ENCODE results near the gene MEFV.
"Not testable (repeated sequence)": the region's sequence is repeated elsewhere in the genome, so short reads cannot be mapped to it uniquely, and the experiment has no call there.

Gene MEFV

GRCh38 chr16:3215601-3216262 lies 40.7 kb downstream of the MEFV start:
- DNase-seq (ENCODE audit: low read depth, low spot score) = no peak

DNA sequence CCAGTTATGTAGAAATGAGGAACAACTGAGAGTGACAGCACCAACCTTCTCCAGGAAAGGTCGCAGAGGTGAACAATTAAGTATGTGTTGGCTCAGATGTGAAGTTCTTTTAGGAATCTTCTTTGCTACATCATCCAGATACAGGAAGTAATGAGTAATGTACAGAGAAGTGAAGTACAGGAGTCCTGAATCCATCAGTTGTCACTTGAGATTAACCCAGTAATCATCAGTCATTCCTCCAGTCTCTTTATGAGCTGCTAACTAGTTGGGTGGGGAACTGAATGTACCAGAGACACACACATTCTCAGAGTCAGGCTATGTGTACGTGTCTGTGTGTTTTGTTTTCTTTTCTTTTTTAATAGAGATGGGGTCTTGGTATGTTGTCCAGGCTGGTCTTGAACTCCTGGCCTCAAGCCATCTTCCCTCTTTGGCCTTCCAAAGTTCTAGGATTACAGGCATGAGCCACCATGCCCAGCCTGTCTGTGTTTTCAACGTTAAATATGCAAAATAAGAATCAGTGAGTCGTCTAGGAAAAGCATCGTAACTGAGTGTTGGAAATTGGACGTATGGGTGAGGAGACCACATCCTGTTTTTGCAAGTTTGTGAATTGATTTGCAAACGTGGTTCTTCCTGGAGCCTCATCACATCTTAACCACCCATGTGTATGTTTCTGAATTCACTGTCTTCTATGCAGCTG lies 41.4 kb downstream of the MEFV start:
- no peak for DNase-seq (ENCODE audit: low read depth, low spot score)

DNA sequence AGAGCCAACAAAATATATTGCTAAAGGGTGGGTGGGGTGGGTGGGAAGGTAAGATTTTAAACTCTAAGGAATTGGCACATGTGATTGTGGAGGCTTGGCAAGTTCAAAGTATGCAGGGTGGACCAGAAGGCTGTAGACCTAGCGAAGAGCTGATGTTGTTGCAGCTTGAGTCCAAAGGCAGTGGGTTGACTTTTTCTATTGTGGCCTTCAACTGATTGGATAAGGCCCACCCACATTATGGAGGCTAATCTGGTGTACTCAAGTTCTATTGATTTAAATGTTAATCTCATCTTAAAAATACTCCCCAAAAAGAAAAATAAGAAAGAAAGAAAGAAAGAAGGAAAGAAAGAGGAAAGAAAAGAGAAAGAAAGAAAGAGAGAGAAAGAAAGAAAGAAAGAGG lies 43.9 kb downstream of the MEFV start:
- DNase-seq (ENCODE audit: low read depth, low spot score) = no peak

DNA sequence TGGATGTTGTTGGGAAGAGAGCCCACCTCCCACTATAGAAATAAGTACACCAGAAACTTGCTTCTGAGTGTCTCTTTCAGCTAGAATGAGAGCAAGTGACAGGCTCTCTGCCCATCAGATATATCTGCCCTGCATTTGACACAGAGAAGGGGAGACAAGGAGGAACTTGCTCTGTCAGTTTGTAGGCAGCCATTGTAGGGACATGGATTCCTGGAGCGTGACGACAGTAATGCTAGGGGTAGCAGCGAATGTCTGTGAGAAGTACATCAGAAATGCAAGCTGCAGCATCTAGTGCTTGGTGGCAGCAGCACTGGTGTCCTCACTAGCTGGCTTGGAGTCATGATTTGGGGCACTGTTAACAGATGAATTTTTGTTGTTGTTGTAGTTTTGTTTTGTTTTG lies 44.4 kb downstream of the MEFV start:
- no peak for DNase-seq (ENCODE audit: low read depth, low spot score)

DNA sequence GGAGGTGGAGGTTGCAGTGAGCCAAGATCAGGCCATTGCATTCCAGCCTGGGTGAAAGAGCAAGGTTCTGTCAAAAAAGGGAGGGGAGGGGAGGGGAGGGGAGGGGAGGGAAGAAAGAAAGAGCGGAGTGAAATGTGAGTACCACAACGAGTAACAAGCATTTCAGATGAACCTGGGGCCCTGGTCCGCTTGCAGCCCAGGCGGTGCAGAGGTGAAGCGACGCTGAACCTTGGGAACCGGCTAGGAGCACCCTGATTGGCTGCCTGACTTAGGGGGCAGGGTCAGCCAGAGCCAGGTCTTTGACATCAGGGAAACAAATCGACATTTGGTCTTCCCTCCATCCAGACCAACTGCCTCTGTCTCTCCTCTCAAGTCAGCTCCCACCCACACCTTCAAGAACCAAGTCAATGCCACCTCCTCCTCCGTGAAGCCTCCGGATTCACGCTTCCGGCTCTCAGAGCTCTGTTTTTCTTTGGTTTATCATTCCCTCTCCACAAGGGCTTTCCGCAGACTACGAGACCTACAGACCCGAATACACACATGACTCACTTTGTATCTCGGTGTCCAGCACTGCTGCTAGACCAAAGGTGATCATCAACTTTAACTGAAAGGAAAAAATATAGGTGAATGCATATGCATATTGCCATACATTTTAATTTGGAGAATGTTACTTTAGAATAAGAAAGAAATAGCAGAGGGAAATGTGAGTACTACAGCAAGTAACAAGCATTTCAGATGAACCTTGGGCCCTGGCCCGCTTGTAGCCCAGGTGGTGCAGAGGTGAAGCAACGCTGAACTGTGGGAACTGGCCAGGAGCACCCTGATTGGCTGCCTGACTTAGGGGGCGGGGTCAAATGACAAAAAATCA lies 49.1 kb downstream of the MEFV start:
- no peak for DNase-seq (ENCODE audit: low read depth, low spot score)

DNA sequence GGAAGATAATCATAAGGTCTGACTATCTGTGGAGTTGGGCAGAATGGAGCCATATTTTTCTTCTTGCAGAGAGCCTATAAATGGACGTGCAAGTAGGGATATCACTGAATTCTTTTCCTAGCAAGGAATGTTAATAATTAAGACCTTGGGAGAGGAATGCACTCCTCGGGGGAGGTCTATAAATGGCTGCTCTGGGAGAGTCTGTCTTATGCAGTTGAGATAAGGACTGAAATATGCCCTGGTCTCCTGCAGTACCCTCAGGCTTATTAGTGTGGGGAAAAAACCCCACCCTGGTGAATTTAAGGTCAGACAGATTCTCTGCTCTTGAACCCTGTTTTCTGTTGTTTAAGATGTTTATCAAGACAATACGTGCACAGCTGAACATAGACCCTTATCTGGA lies 50.5 kb downstream of the MEFV start:
- not testable (repeated sequence) for DNase-seq (ENCODE audit: low read depth, low spot score)

- no peak for DNase-seq (ENCODE audit: low read depth, low spot score)
Observed at GRCh38 chr16:3202903-3203539, 53.4 kb downstream of the MEFV start.

GRCh38 chr16:3198334-3199072 lies 57.9 kb downstream of the MEFV start:
- DNase-seq (ENCODE audit: low read depth, low spot score) = no peak

- DNase-seq (ENCODE audit: low read depth, low spot score) = not testable (repeated sequence)
Observed at GRCh38 chr16:3197694-3198333, 58.6 kb downstream of the MEFV start.

- no peak for DNase-seq (ENCODE audit: low read depth, low spot score)
Observed at GRCh38 chr16:3195975-3196374, 60.5 kb downstream of the MEFV start.

DNA sequence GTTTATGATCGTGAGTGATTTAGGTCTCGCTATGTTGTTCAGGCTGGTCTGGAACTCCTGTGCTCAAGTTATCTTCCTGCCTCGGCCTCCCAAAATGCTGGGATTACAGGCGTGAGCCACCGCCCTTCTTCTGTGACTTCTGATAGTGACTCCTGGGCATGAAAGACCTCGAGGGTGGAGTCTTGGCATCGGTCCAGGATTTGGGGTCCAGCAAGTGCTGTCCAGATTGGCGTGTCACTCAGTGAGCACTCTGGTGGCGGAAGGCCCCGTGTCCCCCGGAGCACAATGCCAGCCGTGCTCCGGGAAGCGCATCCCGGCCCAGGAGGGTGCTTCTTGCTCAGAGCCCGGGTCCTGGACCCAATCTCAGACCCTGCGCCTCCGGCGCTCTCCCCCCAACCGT lies 61.6 kb downstream of the MEFV start:
- DNase-seq (ENCODE audit: low read depth, low spot score) = no peak

DNA sequence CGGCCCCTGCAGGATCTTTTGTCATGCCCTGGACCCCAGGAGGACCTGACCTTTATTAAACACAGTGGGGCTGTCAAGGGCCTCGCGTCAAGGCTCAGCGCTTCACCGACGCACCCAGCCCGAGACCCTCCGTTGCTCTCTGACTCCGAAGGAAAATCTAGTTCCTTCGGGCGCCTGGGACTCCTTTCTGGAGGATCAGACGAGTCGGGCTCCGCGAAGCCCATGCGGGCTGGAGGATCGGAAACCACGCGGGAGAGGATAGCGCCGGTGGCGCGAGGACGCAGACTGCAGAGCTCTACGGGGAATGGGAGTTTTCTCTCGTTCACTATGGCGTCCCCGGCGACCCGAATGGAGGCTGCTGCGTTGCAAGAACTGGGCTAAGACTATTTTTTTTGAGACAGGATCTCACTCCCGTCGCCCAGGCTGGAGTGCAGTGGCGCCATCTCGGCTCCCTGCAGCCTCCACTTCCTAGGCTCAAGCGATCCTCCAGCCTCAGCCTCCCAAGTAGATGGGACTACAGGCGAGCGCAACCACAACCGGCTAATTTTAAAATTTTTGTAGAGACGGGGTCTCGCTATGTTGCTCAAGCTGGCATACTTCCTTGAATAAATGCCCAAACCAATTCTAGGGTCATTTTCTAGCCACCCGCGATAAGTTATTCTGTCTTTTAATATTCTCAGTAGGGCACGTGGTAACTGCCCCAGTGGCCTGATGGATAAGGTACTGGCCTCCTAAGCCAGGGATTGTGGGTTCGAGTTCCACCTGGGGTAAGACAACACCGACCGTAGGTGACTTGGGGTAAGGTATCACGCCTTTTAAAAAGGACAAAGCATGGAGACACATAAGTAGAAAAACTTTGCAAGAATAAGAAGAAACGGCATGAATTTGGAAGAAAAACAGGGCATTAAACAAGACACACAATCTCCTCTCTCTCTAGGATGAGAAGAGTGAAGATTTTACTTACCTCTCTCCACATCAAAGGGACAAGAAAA lies 62.9 kb downstream of the MEFV start:
- no peak for DNase-seq (ENCODE audit: low read depth, low spot score)

- no peak for DNase-seq (ENCODE audit: low read depth, low spot score)
Observed at GRCh38 chr16:3192476-3193019, 63.9 kb downstream of the MEFV start.

Data from brain pericyte (primary cell).